Measurements from ENCODE around the gene RNF157.

GRCh38 chr17:76268991-76269981, 29.0 kb upstream of the RNF157 start:
- TF ChIP-seq MAX (CRISPR knock-in tag; IDR thresholded peaks at IDR 0.05) (no peak), E2F1 (CRISPR knock-in tag; IDR thresholded peaks at IDR 0.05) (no peak)
- TF ChIP-seq, protein P1, sequence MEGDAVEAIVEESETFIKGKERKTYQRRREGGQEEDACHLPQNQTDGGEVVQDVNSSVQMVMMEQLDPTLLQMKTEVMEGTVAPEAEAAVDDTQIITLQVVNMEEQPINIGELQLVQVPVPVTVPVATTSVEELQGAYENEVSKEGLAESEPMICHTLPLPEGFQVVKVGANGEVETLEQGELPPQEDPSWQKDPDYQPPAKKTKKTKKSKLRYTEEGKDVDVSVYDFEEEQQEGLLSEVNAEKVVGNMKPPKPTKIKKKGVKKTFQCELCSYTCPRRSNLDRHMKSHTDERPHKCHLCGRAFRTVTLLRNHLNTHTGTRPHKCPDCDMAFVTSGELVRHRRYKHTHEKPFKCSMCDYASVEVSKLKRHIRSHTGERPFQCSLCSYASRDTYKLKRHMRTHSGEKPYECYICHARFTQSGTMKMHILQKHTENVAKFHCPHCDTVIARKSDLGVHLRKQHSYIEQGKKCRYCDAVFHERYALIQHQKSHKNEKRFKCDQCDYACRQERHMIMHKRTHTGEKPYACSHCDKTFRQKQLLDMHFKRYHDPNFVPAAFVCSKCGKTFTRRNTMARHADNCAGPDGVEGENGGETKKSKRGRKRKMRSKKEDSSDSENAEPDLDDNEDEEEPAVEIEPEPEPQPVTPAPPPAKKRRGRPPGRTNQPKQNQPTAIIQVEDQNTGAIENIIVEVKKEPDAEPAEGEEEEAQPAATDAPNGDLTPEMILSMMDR (IDR thresholded peaks at IDR 0.05), result no peak
- TF ChIP-seq, protein P2, sequence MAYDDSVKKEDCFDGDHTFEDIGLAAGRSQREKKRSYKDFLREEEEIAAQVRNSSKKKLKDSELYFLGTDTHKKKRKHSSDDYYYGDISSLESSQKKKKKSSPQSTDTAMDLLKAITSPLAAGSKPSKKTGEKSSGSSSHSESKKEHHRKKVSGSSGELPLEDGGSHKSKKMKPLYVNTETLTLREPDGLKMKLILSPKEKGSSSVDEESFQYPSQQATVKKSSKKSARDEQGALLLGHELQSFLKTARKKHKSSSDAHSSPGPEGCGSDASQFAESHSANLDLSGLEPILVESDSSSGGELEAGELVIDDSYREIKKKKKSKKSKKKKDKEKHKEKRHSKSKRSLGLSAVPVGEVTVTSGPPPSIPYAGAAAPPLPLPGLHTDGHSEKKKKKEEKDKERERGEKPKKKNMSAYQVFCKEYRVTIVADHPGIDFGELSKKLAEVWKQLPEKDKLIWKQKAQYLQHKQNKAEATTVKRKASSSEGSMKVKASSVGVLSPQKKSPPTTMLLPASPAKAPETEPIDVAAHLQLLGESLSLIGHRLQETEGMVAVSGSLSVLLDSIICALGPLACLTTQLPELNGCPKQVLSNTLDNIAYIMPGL (CRISPR knock-in tag; IDR thresholded peaks at IDR 0.05), result no peak
- TF ChIP-seq, protein P3, sequence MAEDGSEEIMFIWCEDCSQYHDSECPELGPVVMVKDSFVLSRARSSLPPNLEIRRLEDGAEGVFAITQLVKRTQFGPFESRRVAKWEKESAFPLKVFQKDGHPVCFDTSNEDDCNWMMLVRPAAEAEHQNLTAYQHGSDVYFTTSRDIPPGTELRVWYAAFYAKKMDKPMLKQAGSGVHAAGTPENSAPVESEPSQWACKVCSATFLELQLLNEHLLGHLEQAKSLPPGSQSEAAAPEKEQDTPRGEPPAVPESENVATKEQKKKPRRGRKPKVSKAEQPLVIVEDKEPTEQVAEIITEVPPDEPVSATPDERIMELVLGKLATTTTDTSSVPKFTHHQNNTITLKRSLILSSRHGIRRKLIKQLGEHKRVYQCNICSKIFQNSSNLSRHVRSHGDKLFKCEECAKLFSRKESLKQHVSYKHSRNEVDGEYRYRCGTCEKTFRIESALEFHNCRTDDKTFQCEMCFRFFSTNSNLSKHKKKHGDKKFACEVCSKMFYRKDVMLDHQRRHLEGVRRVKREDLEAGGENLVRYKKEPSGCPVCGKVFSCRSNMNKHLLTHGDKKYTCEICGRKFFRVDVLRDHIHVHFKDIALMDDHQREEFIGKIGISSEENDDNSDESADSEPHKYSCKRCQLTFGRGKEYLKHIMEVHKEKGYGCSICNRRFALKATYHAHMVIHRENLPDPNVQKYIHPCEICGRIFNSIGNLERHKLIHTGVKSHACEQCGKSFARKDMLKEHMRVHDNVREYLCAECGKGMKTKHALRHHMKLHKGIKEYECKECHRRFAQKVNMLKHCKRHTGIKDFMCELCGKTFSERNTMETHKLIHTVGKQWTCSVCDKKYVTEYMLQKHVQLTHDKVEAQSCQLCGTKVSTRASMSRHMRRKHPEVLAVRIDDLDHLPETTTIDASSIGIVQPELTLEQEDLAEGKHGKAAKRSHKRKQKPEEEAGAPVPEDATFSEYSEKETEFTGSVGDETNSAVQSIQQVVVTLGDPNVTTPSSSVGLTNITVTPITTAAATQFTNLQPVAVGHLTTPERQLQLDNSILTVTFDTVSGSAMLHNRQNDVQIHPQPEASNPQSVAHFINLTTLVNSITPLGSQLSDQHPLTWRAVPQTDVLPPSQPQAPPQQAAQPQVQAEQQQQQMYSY (CRISPR knock-in tag; IDR thresholded peaks at IDR 0.05), result no peak
